HG03060 (cell line): ENCODE results near the gene NDFIP1.
"Not testable (repeated sequence)": the region's sequence is repeated elsewhere in the genome, so short reads cannot be mapped to it uniquely, and the experiment has no call there.

Experiments
- ATAC-seq: cut with Tn5 transposase; IDR thresholded peaks from one replicate; pipeline ENCODE4 v1.9.1; 2021; ENCODE audit warnings: low read depth, moderate number of reproducible peaks; ENCODE audit not compliant: unreplicated experiment

NDFIP1 gene

GRCh38 chr5:142108432-142109330 lies at the start of gene NDFIP1:
NDFIP1 (plus strand) TSS chr5:142108779; CDS start chr5:142108975, 196 bp downstream.
- ATAC-seq, result peak; percentile 63

- no peak for ATAC-seq
Measured at GRCh38 chr5:142059304-142059940, 49.2 kb upstream of the NDFIP1 start.

GRCh38 chr5:142063376-142063775 lies 45.2 kb upstream of the NDFIP1 start:
- no peak for ATAC-seq

- no peak for ATAC-seq
Measured at GRCh38 chr5:142063878-142064331, 44.7 kb upstream of the NDFIP1 start.

- no peak for ATAC-seq
Measured at GRCh38 chr5:142065273-142065672, 43.3 kb upstream of the NDFIP1 start.

GRCh38 chr5:142069606-142070399 lies 38.8 kb upstream of the NDFIP1 start:
- no peak for ATAC-seq

- ATAC-seq, result no peak
Measured at GRCh38 chr5:142070734-142071133, 37.8 kb upstream of the NDFIP1 start.

GRCh38 chr5:142072488-142072887 lies 36.1 kb upstream of the NDFIP1 start:
- ATAC-seq, result no peak

- ATAC-seq, result no peak
Measured at GRCh38 chr5:142073362-142073988, 35.1 kb upstream of the NDFIP1 start.

GRCh38 chr5:142074006-142074405 lies 34.6 kb upstream of the NDFIP1 start:
- no peak for ATAC-seq

- no peak for ATAC-seq
Measured at GRCh38 chr5:142078221-142078620, 30.4 kb upstream of the NDFIP1 start.

- ATAC-seq, result no peak
Measured at GRCh38 chr5:142078706-142079105, 29.9 kb upstream of the NDFIP1 start.

- no peak for ATAC-seq
Measured at GRCh38 chr5:142079306-142079721, 29.3 kb upstream of the NDFIP1 start.

GRCh38 chr5:142080248-142080647 lies 28.3 kb upstream of the NDFIP1 start:
- ATAC-seq, result no peak

GRCh38 chr5:142082182-142082781 lies 26.3 kb upstream of the NDFIP1 start:
- no peak for ATAC-seq

GRCh38 chr5:142086229-142086628 lies 22.4 kb upstream of the NDFIP1 start:
- no peak for ATAC-seq

- ATAC-seq, result no peak
Measured at GRCh38 chr5:142086679-142087078, 21.9 kb upstream of the NDFIP1 start.

- no peak for ATAC-seq
Measured at GRCh38 chr5:142087920-142088679, 20.5 kb upstream of the NDFIP1 start.

- ATAC-seq, result not testable (repeated sequence)
Measured at GRCh38 chr5:142088855-142089479, 19.6 kb upstream of the NDFIP1 start.
